Measurements from ENCODE around the gene BTBD9.

The BTBD9 gene

DNA sequence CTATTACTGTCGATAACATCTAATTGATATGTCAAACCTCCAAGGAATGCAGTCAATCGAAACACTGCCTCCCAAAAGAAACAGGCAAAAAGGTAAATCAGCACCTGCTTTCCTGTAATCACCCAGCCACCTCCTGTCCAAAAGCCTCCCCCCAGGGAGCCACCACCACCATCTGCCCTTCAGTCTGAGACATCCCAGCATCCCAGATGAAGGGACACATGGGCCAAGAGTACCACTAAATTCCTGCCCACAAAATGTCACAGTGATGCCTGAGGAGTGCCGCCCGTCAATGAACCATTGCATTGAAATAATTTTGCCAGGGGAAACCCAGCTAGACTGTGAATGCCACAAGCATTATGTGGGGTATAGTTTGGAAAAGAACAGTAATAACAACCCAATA, 418.5 kb downstream of the BTBD9 start:
- no peak for DNase-seq

- DNase-seq, result no peak
Measured at GRCh38 chr6:38220069-38220723, 419.5 kb downstream of the BTBD9 start.

DNA sequence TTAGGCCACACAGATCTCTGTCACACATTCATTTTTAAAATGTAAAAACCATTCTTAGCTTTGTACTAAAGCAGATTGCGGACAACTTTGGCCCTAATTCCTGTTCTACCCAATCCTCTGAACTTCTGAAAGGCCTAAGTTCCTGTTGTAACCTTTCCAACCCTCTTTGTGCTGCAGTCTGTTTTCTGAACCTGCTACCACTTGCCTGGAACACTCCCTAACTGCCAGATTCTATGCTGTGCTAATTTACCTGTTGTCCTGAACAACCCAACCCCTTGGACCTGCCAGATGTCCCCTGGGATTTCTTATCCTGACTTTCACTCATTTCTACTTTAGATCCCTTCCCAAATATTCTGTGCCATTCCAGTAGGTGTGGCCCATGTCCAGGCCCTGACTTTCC, 421.5 kb downstream of the BTBD9 start:
- DNase-seq, result no peak

DNA sequence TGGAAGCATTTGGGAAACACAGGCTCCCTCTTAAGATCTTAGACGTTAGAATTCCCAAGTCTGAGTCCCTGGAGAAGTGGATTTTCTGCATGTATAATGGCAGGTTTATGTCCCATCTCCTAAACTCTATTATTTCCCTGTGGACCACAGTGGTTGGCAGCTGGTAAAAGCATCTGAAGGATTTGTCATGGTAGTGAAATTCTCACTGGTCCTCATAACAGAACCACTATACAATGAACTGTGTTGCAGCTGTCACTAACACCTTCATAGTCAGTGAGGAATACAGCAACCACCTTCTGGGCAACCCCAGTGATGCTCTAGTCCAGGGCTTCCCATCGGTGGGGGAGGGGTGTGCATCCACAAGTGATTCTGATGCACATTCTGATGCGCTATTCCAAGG, 423.3 kb downstream of the BTBD9 start:
- DNase-seq, result no peak

GRCh38 chr6:38215651-38216311, 423.9 kb downstream of the BTBD9 start:
- no peak for DNase-seq

DNA sequence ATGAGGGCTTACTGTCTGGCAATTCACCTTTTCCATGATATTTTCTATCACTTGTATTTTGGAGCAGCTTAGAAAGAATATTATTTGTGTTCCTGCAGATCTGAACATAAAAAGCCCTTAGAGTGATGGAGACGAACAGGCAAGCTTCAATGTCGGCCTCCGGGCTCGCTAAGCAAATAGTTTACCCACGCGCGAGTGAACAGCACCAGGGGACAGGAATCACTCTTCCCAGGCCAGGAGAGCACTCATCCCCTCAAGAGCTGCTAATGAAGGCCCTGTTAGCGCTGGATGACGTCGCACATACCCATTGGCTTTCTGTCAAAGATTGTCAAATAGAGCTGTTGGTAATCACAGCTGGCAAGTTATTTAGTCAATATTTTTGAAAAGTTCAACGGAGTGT, 424.5 kb downstream of the BTBD9 start:
- no peak for DNase-seq

GRCh38 chr6:38214159-38214558, 425.6 kb downstream of the BTBD9 start:
- no peak for DNase-seq

DNA sequence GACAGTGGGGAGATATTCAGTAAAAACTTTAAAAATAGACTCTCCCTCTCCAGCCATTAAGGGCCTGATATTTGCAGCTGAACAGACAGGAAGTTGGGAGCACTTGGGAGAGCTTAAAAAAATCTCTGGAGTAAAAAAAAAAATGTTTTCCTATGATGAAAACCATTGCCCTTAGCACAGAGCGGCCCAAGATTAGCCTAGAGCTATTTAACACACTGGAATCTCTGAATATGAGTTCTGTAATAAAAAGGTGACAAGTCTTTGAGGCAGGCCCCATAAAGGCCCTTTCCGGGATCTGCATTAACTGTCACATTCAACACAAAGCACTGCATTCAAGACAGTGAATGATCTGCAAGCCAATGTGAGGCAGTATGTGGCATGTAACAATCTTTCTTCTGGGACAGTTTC, 426.5 kb downstream of the BTBD9 start:
- peak; percentile 50 for DNase-seq

DNA sequence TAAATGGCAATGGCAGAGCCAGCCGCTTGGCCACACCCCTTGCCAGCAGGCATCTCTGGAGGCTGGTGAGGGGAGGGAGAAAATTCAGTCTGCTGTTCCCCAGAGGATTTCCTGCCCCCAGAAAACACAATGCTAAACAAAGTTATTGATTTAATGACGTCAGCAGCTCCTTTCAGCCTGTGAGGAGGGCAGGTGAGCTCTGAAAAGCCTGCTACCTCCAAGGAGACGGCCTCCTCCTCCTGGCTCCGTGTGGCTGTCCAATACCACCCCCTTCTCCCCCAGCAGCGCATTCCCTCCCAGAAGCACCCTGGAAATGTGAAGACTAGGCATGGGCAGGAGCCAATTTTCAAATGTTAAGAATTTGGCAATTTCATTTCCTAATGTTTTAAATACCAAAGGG, 427.1 kb downstream of the BTBD9 start:
- peak; percentile 50 for DNase-seq

DNA sequence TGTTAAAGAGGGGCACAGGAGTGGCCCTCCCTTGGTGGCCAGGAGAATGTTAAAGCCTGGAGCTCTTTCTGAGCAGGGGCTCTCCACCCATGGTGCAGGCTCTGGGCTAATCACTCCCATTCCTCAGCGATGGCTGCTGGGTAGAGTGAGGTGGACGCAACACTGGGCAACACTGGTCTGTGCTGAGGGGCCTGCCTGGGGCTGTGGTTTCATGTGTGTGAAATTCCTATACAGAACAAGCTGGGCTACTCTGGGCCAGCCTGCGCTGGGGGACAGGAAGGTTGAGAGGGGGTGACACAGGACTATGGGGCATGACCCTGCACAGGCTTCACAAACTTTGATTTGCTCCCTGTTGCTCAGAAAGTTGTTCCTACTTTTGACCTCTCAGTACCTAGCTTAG, 427.6 kb downstream of the BTBD9 start:
- DNase-seq, result no peak

GRCh38 chr6:38209371-38210260, 430.1 kb downstream of the BTBD9 start:
- no peak for DNase-seq

- no peak for DNase-seq
Measured at GRCh38 chr6:38208028-38208427, 431.7 kb downstream of the BTBD9 start.

DNA sequence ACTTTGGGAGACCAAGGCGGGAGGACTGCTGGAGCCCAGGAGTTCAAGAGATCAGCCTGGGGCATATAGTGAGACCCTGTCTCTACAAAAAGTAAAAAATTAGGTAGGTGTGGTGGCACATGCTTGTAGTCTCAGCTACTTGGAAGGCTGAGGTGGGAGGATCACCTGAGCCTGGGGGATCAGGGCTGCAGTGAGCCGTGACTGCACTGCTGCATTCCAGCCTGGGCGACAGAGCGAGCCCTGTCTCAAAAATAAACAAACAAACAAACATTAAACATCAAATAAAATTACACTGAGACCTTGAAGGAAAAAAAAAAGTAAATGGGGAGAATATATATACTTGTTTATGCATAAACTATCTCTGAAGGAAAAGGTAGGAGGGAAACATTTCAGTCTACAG, 432.4 kb downstream of the BTBD9 start:
- DNase-seq, result no peak

DNA sequence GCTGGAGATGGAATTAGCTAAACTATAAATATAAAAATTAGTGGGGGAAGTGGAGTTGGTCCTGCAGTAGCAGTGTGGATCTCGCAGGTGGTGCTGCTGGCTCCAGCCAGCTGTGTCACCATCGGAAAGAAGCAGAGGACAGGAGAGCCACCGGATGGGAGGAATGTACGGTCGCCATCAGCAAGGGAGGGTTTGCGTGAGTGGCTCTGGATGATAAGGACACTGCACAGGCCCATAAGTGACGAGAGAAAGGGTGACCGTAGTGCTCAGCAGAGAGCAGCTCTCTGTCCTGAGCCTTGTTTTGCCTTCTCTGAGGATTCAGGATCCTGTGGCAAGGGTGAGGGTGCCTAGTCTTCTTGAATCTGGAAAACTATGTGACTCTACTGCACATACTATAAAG, 441.5 kb downstream of the BTBD9 start:
- DNase-seq, result no peak

GRCh38 chr6:38195113-38195635, 444.6 kb downstream of the BTBD9 start:
- no peak for DNase-seq

GRCh38 chr6:38194589-38194988, 445.1 kb downstream of the BTBD9 start:
- DNase-seq, result no peak

DNA sequence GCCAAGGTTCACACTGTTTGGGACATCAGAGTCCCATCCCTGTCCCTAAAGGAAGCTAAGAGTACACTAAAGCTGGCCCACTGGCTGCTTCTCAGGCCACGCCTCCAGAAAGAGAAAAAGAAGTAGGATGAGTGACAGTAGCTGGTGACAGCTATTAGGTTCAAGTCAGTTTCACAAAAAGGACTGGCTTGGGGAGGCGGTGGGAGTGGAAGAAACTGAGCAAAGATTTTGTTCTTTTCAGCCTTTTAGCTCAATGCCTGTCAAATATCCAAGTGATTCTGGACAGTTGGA, 445.5 kb downstream of the BTBD9 start:
- DNase-seq, result no peak

- DNase-seq, result no peak
Measured at GRCh38 chr6:38193481-38194281, 446.0 kb downstream of the BTBD9 start.

DNA sequence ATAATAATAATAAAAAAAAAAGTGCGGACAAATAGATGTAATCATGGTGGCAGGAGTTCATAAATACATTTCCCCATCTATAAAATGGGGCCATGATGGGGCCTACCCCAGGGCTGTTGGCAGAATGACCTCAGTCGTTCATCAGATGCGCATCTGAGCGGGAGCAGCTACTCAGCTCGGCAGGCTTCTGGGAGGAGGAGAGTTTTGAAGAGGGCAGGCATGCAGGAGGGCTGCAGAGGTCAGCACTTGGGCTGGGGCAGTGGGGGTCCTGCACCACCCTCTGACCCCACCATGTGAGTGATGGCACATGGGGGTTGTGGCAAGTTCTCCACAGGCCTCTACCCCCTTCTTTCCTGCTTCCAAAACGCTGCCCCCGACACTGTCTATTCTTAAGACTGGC, 446.7 kb downstream of the BTBD9 start:
- DNase-seq, result no peak

DNA sequence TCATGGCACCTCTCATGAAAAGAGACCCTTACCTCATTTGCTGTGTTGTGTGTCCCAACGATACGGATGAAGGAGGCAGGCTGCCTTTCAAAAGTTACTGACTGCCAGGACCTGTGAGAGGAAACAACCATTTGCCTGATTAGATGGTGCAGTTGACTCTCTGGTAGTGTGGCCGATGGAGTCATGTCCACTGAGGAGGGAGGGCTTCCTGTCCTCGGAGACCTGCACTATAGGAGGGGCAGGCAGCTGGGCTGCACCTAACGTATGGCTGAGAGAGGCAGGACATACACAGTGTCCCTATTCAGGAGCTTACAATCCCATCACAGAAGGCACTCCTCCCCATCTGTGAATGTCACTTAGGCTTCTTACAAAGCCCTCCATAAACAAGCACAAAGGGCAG, 447.2 kb downstream of the BTBD9 start:
- no peak for DNase-seq

- no peak for DNase-seq
Measured at GRCh38 chr6:38192011-38192410, 447.7 kb downstream of the BTBD9 start.

DNA sequence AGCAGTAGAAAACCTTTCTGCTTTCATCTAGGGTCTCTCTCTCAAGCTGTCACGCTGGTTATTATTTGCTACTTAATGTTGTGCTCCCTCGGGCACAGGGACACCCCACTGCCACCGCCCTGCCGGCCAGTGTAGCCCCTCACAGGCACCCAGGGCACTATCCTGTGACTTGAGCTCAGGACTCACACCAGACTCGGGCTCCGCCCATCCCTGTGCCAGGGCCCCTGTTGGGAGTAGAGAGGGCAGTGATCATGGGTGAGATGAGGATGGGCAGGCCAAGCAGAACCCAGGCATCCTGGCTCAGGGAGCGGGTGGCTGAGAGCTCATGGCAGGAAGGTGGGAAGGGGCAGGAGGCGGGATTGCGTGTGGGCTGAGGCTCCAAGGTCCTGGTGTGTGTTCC, 448.3 kb downstream of the BTBD9 start:
- DNase-seq, result no peak

Data from fibroblast of skin of back (primary cell).